GM18870 (cell line): ENCODE measurements around the gene VPS13A.
"Not testable (repeated sequence)": the region's sequence is repeated elsewhere in the genome, so short reads cannot be mapped to it uniquely, and the experiment has no call there.

Source experiments
- ATAC-seq: cut with Tn5 transposase; IDR thresholded peaks from one replicate; pipeline ENCODE4 v1.9.1; 2021; ENCODE audit warnings: moderate library complexity; ENCODE audit not compliant: unreplicated experiment

Gene VPS13A

GRCh38 chr9:77293949-77294348, 116.6 kb downstream of the VPS13A start:
- ATAC-seq, result no peak

DNA sequence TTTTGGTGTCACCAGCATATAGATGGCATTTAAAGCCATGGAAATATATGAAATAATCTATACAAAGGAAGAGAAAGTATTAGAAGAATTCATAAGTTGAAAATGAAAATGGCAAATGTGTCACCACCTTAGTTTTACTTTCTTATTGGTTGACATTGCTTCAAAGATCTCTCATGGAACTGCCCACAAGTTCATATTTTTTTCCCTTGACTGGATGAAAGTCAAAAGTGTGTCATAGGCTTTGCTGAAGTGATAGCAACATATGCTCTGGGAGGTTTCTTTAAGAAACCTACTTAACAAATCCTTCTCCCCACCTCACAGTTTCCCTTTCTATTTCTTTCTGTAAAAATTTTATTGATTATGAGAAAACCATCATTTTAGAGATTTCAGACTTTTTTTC, 127.2 kb downstream of the VPS13A start:
- peak; percentile 65 for ATAC-seq

- no peak for ATAC-seq
Observed at GRCh38 chr9:77305622-77306400, 128.5 kb downstream of the VPS13A start.

DNA sequence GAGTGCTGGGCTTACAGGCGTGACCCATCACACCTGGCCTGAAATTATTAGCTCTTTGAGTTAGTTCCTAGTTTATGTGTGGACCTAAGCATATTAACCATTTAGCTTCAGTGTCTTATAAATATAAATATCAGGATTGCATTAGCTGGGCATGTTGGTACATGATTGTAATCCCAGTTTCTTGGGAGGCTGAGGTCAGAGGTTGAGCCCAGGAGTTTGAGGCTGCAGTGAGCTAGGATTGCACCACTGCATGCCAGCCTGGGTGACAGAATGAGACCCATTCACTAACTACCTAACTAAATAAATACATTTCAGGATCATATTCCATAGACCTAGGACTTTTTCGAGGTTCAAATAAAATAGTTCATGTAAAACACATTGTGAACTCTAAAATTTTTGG, 129.8 kb downstream of the VPS13A start:
- no peak for ATAC-seq

DNA sequence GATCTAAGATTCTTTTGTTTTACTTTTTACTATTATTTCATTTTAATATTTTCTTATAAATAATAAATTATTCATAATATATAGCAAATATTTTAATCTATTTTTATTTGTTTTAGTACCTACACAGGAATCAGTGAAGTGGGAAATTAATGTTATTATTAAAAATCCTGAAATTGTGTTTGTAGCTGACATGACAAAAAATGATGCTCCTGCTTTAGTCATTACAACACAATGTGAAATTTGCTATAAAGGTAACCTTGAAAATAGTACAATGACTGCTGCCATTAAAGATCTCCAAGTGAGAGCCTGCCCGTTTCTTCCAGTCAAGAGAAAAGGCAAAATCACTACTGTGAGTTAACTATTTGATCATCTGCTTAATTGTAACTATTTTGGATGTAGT, 138.7 kb downstream of the VPS13A start:
- ATAC-seq, result no peak

DNA sequence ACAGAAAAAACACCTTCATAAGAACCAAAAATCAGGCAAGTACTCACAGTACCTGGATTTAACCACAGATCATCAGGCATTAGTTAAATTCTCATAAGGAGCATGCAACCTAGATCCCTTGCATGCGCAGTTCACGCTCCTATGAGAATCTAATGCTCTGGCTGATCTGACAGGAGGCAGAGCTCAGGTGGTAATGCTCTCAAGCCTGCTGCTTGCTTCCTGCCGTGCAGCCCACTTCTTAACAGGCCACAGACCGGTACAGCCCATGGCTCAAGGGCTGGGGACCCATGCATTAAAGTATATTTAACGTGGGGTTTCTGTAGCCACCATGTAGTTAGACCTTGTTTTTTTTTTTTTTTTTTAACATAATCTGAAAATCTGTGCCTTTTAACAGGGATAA, 147.7 kb downstream of the VPS13A start:
- no peak for ATAC-seq

GRCh38 chr9:77328102-77328501, 150.8 kb downstream of the VPS13A start:
- no peak for ATAC-seq

DNA sequence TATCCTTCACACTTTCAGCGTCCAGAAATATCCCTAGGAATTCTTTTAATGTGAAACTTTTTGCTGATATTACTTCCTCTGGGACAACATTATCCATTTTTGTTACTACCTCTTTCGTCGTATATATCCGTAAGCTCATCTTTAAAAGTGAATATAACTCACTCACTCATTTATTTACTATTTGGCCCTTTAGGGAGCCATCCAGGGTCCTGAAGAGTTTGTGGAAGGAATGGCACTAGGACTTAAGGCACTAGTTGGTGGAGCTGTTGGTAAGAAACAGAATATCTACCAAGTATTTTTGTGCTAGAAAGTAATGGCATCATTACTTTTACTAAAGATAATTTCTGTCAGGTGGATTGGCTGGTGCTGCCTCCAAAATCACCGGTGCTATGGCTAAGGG, 192.7 kb downstream of the VPS13A start:
- no peak for ATAC-seq

GRCh38 chr9:77374266-77374665, 196.9 kb downstream of the VPS13A start:
- ATAC-seq, result no peak

- no peak for ATAC-seq
Observed at GRCh38 chr9:77375956-77376532, 198.7 kb downstream of the VPS13A start.

DNA sequence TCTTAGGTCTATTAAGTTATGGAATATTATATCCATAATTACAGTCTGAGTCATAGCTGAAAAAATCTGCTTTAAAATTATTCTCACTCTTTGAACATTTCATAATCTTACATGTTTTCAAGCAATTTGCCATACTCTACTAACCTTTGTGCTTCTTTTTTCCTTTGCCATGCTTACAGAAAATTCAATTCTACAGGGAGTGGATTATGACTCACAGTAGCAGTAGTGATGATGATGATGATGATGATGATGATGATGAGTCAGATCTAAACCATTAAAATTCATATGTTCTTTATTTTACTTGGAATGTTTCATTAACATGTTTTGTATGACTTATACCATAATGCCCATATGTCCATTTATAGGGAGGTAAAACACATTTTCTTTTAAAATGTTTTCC, 207.1 kb downstream of the VPS13A start:
- no peak for ATAC-seq

- no peak for ATAC-seq
Observed at GRCh38 chr9:77386187-77386586, 208.9 kb downstream of the VPS13A start.

DNA sequence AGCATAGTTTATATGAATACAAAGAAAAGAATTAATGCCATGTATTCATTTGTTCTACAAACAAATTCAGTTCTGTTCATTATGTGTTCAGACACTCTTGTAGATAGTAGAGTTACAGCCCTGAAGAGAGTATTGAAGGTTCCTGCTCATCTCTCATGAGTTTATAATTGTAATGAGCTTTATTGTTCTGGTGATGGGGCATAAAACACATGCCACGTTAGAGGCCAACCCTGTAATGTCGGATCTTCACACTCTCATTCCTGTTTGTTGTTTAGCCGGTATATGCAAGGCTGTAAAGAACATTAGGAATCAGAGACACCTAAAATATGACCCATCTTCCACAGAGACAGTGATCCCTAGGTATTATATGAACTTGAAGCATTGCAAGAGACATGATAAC, 214.5 kb downstream of the VPS13A start:
- no peak for ATAC-seq

DNA sequence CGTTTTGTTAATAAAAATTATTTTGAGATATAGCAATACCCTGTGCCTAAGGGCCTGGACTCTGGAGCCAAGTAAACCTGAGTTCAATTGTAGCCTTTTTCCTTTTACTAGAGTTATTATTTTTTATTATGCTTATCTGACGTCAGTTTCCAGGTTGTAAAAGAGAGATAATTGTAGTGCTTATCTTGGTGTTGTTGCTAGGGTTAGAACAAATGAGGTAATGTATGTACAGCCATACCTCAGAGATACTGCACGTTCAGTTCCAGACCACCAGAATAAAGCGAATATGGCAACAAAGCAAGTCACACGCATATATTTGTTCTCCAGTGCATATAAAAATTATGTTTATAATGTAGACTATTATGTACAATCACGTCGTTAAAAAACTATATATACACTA, 215.0 kb downstream of the VPS13A start:
- no peak for ATAC-seq

- ATAC-seq, result not testable (repeated sequence)
Observed at GRCh38 chr9:77398581-77398980, 221.2 kb downstream of the VPS13A start.

DNA sequence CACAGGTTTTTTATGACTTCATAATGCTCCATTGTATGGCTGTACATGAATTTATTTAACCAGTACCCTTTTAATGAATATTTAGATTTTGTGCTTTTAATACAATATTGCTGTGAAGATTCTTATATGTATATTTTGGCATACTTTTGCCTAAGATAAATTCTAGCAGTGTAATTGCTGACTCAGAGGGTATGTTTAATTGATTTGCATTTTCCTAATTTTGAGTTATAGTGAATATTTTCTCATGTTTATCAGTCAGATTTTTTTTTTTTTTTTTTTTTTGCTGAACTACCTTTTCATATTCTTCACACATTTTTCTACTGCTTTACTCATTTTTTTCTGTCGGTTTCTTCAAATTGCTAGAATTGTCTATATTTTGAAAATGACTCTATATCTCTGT, 222.6 kb downstream of the VPS13A start:
- no peak for ATAC-seq

GRCh38 chr9:77402286-77402685, 225.0 kb downstream of the VPS13A start:
- no peak for ATAC-seq

DNA sequence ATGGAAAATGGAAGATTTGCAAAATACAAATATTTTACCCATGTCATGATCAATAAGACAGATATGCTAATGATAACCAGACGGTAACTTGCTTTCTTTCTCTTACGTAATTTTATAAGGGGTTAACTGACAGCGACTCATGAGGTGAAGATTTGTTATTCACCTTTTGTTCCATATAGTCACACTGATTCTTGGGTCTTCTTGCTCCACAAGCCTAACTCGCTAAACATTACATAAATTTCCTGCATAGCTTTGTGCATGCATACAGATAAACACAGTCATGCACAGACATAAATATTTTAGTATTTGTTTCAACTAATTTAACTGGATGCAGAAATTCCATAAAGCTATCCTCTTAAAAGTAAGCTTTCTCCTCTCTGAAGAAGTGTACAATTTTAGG, 225.9 kb downstream of the VPS13A start:
- no peak for ATAC-seq

DNA sequence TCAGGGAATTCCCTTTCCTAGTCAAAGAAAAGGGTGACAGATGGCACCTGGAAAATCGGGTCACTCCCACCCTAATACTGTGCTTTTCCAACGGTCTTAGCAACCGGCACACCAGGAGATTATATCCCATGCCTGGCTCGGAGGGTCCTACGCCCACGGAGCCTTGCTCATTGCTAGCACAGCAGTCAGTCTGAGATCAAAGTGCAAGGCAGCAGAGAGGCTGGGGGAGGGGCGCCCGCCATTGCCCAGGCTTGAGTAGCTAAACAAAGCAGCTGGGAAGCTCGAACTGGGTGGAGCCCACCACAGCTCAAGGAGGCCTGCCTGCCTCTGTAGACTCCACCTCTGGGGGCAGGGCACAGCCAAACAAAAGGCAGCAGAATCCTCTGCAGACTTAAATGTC, 231.2 kb downstream of the VPS13A start:
- ATAC-seq, result not testable (repeated sequence)

DNA sequence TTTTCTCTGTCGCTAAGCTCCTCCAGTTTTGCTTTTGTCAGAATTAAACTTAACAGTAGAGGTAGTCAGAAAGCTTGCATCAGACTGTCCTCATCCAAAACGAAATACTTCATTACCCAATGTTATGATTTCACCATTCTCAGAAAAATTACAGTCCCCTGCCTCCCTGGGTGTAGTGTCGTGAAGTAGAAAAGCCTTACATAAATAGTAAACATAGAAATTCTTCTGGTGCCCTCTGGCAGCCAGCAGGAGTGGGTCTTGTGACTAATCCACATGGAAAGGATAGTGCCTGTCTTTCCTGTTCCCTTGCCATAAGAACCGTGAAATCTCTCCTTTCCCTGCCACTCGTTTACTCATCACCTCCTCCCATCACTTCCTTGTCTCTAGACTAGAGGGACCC, 240.2 kb downstream of the VPS13A start:
- ATAC-seq, result no peak

DNA sequence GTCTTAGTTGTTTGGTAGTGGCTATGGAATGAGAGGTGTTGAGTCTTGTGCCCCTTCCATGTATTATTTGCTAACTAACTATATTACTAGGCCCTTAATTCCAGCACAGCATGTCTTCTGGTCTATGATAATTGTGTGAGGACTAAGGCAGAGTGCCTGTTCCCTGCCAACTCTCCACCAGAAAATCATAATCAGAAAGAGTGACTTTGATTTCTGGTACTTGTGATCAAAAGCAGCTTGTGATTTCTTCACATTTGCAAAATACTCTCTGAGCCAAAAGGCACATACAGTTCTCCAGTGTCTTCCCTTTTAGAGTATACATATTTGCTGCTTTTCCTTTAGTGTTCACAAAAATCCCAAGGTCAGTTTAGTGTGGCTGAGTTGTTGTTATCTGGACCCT, 240.9 kb downstream of the VPS13A start:
- ATAC-seq, result no peak

GRCh38 chr9:77420641-77421040, 243.3 kb downstream of the VPS13A start:
- no peak for ATAC-seq
